ENCODE measurements around the gene ANAPC10.
"Not testable (repeated sequence)": the region's sequence is repeated elsewhere in the genome, so short reads cannot be mapped to it uniquely, and the experiment has no call there.

Gene ANAPC10

DNA sequence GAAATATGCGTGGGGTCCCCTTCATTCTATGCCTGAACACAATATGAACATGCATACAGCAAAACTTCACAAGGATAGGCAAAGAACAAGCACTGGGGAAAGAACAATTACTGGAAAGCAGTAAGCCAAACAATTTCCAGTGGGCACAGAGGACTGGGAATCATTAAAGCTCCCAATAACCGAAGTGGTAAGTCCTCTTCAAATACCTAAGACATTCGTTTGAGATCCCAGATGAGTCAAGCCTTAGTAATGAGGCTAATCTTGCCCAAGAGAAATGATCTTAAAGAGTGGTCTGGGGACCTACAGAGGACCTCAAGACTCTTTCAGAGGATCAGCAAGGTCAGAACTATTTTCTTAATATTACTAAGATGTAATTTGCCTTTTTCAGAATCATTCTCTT, 28.6 kb downstream of the ANAPC10 start:
- DNase-seq: no peak

DNA sequence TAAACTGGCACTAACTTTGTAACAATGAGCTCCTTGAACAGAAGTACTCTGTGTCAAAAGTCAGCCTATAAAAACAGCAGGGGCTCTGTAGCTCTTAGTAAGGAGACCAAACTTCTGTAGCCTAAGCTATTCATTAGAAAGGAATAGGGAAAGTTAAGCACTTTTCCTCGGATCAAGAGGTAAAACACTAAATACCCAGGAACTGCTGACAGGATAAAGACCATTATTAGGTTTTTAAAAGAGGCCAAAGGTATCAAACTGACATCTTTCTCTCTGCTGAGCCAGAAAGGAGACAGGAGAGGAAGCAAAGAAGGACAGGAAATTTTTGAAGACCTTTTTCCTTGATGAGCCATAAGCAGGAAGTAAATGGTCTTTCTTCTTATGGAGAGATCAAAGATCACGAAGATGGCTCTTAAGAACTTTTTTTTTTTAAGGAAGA, 31.9 kb downstream of the ANAPC10 start:
- DNase-seq: no peak

DNA sequence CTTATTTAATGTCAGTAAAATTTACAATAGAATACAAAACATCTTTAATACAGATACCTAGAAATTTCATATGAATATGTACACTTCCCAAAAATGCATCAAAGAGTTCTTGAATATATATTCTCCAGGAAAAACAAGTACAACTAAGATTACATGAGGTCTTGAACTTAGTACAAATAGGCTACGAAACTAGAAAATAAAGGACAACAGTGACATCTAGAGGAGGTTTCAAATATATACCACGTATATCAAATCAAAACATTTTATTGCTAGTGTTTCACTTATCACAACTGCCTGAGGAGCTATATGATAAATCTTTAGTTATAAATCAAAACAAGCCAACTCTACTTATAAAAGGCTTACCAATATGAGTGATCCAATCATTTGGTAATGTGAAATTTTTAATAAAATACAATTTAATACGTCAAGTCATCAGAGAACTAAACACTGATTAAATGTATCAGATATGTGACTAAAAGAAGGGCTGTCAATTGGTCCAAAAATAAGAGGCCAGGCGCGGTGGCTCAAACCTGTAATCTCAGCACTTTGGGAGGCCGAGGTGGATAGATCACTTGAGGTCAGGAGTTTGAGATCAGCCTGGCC, 36.6 kb downstream of the ANAPC10 start:
- no peak for DNase-seq

DNA sequence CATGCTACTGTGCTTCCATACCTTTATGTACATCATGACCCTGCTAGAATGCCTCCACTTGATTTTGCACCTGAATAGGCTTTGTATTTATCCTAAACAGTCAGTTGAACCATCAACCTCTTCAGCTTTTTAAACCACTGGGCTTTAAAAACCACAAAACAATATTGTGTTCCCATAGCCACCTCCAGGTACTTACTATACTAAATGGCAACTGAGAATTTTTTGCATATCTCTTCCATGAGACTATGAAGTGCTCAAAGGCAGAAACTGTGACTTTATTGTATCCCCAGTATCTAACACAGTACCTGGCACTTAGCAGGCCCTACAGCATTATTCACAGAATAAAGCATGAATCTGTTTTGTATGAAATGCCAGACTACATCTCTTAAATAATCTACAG, 39.7 kb downstream of the ANAPC10 start:
- DNase-seq: no peak

DNA sequence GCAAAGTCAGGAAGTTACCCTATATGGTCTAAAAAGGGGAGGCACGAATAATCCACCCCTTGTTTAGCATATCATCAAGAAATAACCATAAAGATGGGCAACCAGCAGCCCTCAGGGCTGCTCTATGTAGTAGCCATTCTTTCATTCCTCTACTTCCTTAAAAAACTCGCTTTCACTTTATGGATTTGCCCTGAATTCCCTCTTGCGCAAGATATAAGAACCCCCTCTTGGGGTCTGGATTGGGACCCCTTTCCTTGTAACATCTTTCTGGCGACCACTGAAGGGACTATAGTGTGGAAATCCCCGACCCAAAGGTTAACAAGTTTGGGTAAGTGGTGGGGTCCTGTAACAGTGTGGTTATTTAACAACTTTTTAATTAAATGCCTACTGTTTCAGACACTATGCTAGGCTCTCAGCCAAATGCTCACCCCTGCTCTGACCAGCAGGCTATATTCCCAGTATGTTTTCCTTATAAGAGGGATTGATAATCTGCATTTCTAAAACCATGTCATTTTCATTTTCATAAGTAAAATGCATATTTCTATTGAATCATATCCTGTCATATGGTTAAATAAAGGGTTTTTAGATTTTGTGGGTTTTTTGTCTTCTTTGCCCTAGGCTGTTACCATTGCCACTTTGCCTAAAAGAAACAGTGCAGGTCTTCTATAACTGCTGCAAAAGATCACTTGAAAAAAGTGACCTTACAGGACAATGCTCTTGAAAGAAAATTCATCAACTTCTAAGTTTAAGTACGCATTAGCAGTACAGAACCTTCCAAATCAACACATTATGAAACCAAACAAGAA, 41.5 kb downstream of the ANAPC10 start:
- DNase-seq: no peak

DNA sequence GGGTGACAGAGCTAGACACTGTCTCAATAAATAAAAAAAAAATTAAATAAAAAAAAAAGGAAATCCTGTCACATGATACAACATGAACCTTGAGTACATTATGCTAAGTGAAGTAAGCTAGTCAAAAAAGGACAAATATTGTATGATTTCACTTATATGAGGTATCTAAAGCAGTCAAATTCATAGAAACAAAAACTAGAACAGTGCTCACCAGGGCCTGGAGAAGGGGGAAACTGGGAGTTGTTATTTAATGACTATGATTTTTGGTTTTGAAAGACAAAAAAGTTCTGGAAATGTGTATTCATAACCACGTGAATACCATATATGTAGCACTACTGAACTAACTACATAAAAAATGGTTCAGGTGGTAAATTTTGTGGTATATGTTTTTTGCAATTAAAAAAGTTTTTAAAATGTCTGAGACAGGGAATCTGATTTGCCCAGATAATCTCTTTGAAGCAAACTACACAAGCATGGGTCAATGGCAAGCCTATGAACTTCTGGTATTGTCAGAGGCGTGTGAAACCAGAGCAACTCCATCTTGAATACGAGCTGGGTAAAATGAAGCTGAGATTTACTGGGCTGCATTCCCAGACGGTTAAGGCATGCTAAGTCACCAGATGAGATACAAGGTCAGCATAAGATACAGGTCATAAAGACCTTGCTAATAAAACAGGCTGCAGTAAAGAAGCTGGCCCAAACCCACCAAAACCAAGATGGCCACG, 42.3 kb downstream of the ANAPC10 start:
- DNase-seq: no peak

DNA sequence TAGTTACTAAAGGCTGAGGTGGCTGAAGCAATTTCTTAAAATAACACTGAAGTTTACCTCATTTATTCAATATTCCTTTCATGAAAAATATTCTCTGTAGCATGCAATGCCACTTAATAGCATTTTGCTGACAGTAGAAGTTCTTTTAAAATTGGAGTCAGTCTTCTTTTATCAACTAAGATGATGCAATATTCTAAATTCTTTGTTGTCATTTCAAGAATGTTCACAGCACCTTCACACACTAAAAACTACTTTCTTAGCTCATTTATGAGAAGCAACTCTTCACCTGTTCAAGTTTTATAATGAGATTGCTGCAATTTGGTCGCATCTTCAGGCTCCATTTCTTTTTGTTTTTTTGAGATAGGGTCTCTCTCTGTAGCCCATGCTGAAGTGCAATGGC, 48.8 kb downstream of the ANAPC10 start:
- DNase-seq: no peak

DNA sequence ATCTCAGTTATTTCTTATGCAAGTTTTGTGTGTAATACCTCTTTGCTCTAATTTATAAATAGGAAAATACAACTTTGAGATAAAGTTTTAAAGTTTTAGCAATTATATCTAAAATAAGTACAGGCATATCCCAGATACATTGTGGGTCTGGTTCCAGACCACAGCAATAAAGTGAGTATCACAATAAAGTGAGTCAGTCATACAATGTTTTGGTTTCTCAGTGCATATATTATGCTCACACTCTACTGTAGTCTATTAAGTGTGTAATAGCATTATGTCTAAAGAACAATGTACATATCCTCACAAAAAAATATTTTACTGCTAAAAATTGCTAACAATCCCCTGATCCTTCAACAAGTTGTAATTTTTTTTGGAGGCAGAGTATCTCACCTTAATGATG, 49.2 kb downstream of the ANAPC10 start:
- no peak for DNase-seq

DNA sequence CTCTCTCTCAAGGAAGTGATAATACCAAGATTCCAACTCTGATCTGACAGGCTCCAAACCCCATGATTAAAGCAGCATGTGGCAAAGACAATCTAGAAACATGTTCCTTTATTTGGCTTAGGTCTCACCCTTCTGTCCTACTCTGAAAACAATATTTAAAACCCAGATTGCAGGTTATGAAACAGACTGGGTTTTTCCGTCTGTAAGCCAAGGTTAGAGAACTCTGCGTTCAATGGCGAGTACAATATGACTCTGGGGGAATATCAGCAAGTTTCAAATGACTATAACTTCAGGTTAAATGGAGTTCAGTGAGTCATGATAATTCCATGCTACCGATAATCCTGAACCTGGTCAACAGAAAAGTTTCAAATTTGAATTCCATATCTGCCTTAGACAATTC, 50.8 kb downstream of the ANAPC10 start:
- no peak for DNase-seq

DNA sequence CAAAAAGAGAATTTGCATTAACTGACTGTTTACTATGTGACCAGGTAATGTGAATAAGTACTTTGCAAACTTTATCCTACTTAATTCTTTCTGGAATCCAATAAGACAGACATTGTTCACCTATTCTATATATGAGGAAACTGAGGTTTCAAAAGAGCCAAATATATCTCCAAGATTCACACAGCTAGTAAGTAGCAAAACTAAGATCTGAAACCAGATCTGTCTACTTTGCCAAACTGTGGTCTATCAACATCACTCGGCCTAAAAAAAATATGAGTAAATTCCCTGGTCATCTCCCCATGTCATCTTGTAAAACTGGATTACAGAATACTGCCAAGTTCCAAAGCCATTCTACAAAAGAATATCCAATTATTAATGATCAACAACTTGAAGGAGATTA, 52.8 kb downstream of the ANAPC10 start:
- no peak for DNase-seq

DNA sequence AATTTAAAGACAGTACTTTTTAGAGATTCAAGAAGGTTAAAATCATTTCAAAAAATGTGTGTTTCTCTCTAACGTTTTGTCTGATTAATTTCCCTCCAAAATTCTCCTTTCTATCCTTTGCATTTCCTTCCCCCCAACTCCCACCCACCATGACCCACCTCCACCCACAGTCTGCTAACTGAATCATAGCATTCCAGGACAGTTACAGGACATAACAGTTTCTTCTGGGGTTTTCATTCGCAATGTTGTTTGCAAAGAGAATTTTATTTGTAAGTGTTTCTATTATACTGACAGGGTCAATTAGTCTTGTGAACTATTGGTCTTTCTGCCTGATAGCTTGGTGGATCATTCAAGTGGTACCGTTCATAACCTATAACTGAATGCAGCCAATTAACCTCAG, 53.7 kb downstream of the ANAPC10 start:
- no peak for DNase-seq

DNA sequence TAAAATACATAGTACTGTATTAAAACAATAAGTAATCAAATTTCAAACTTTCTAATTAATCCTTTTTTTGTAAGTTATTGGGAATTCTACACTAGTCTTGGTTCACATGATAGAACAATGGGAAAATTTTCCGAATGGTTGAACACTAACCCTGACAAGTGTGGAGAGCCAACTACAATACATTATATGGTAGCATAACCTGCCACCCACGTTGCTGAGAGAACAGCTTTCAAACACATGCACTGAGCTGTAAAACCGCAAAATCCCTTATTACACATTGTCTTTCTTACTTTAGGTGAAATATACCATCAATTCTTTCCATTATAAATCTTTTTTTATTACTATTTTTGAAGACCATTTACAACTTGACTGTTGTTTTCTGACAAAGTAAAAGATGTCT, 54.7 kb downstream of the ANAPC10 start:
- DNase-seq: no peak

DNA sequence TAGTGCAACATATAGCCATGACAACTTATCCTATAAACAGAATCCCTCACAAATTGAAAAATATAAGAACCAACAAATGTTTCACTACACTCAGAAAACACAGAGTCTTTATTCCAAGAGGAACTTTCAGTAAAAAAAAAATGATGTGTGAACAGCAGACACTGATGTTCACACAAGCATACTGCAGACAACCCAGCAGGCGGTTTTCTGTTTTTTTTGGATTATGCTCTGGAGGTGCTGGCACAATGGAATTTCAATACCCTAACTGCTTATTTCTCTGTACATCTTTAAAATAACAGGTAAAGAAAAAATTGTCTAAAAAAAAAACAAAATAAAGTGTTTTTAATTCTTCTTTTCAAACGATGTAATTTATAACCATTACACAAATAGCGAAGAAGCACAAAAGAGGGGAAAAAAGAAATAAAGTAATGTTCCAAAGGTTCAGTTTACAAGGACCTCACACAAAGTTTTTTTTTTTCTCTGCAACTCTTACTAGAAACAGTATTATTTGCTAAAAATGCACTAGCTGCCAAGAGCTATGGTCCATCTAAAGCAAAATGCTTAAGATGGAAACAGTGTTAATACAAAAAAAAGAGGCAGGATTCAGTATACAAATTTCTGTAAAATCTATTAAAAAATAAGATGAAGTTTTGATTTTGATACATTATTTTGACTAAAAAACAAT, 55.3 kb downstream of the ANAPC10 start:
- no peak for DNase-seq

DNA sequence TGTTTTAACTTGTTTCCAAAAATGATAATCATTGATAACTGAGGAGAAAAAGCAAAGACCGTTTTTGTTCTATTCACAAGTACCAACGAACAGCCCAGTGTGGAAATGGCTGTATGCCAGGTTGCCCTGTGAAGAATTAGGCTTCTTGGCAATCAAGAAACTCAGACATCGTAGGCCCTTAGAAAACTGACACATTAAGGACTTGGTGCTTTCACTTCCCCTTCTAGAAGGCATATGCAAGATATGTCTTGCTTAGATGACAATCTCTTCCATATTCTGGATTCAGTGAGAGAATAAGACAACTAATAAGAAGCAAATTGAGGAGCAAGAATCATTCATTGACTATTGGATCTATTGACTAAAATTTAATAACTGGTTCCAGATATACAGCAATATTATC, 56.6 kb downstream of the ANAPC10 start:
- no peak for DNase-seq

DNA sequence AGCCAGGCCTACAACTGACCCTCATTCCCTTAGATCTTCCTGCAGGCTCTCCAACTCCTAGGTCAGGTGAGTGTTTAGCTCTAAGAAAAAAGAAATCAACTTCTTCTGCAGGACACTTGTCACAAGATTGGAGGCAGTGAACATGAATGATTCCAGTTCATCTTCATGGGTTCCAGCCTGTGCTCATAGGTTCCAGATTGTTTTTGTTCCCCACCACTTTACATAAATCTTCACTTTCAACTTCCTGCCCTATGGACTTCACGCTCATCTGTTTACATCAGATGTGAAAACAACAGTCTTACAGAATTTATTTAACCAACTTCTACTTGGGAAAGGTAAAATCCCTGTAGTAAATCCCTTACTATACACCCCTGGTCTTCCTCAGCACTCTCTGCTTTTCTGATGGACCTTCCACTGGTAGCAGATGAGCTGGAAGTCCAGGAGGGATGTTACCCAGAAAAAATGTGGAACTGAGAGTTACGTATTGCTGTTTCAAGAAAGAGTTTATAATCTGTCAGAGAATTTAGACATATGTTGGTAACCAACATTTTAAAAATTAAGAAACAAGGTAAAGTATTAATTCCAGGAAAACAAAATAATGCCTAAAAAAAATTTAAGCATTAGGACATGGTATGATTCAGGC, 62.4 kb downstream of the ANAPC10 start:
- DNase-seq: no peak

DNA sequence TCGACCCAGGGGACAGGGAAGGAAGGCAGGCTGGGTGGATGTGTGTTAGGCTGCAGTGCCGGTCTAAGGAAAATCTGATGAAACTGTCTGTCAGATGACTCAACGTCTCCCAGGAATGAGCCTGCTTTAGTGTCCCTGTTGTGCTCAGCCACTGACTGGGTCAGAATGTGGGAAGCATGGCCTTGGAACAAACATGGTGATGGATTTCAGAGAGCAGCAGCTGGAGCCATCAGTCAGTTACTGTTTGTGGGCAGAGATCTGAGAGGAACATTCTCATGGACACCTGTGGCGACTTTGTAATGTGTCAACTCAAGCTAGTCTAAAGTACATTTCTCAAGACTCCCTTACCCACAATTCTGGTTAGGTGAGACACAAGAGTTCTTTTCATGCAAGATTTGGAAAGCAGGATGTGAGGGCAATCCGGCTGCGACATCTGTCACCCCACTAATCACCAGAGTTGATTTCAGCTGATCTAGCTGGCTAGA, 63.2 kb downstream of the ANAPC10 start:
- no peak for DNase-seq

DNA sequence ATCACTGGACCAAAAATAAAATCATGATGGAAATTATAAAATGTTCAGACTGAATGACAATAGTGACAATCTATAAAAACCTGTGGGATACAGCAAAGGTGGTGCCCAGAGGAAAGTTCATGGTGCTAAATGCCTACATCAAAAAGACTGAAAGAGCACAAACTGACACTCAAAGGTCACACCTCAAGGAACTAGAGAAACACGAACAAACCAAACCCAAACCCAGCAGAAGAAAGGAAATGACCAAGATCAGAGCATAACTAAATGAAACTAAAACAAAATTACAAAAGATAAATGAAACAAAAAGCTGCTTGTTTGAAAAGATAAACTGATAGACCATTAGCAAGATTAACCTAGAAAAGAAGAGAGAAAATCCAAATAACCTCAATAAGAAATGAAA, 78.7 kb downstream of the ANAPC10 start:
- DNase-seq: no peak

DNA sequence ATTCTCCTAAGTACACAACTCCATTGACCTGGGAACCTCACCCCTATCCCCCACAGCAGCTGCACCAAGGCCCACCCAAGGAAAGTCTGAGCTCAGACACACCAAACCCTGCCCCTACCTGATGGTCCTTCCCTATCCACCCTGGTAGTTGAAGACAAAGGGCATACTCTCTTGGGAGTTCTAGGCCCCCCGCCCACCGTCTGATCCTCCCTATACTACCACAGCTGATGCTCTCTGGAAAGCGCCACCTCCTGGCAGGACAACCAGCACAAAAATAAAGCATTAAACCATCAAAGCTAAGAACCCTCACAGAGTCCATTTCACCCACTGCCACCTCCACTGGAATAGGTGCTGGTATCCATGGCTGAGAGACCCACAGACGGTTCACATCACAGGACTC, 83.6 kb downstream of the ANAPC10 start:
- no peak for DNase-seq

DNA sequence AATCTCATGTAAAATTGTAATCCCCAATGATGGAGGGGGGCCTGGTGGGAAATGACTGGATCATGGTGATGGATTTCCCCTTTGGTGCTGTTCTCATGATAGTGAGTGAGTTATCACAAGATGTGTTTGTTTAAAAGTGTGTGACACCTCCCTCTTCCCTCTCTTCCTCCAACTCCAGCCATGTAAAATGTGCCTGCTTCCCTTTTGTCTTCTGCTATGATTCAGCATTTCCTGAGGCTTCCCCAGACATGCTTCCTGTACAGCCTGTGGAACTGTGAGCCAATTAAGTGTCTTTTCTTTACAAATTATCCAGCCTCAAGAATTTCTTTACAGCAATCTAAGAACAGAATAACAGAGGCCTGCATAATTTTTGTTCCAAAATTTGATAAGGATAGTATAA, 85.2 kb downstream of the ANAPC10 start:
- no peak for DNase-seq

DNA sequence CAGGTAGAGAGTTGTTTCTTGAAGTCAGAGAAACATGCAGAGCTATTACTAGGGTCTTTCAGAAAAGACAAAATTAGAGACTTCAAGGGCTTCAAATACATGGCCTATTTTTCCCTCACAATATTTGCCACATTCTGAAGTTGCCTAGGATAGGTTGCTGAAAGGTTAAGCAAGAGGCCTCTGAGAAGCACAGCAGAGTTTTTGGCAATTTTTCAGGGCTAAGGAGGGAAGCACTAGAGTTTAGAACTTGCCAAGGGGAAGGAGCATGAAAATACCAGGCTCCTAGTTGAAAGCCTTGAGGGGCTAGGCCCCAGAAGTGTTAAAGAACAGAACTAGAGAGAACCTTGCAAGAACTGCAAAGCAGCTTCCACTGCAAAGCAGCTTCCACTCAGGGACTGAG, 86.4 kb downstream of the ANAPC10 start:
- no peak for DNase-seq

DNA sequence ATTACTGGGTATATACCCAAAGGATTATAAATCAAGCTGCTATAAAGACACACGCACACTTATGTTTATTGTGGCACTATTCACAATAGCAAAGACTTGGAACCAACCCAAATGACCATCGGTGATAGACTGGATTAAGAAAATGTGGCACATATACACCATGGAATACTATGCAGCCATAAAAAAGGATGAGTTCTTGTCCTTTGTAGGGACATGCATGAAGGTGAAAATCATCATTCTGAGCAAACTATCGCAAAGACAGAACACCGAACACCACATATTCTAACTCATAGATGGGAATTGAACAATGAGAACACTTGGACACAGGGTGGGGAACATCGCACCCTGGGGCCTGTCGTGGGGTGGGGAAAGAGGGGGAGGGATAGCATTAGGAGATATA, 87.7 kb downstream of the ANAPC10 start:
- DNase-seq: not testable (repeated sequence)

DNA sequence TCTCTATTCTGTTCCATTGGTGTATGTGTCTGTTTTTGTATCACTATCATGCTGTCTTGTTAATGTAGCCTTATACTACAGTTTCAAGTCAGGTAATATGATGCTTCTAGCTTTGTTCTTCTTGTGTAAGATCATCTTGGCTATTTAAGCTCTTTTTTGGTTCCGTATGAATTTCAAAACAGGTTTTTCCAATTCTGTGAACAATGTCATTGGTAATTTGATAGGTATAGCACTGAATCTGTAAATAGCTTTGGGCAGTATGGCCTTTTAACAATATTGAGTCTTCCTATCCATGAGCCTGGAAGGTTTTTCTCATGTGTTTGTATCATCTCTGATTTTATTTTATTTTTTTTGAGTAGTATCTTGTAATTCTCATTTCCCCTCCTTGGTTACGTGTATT, 94.3 kb downstream of the ANAPC10 start:
- no peak for DNase-seq

DNA sequence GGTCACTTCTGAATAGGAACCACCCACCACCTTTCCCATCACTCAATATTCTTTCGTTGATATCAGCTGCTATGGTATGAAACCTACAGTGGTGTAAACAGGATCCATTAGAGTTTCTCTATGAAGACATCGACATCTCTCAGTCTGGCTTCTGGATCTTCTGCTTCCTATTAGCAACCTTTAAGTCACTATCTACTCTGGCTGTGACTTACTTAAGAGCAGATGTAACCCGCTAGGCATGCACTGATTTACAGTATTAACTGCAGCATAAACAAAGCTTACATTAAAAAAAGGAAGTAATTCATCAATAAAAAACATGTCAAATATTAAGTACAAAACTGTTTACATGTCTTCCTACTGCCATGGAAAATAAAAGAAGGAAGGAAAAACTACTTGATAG, 96.4 kb downstream of the ANAPC10 start:
- no peak for DNase-seq

Data from activated CD8-positive, alpha-beta memory T cell treated with anti-CD3 and anti-CD28 coated beads for 24 hours (primary cell).